Hepatocyte (in vitro differentiated cells): Measurements from ENCODE around the gene MVB12B. TPM values are rescaled to one million over a fixed set of nuclear protein-coding genes. Genes with fewer than 3 reads are reported as not detected.
A peak's percentile ranks its signal among the peaks of the same experiment; 100 is the strongest.
"Not testable (repeated sequence)": the region's sequence is repeated elsewhere in the genome, so short reads cannot be mapped to it uniquely, and the experiment has no call there.

Source experiments
- DNase-seq: peaks from one replicate; pipeline ENCODE4 v3.0.0-alpha.2; 2016; ENCODE audit warnings: low spot score
- H2AFZ ChIP-seq: fragments of 200-600 bp; sonication (generic); 2 replicates; pipeline ENCODE4 v1.6.0; 2016; ENCODE audit warnings: antibody characterized with exemption, mild to moderate bottlenecking
- H3K27ac ChIP-seq: fragments of 200-600 bp; sonication (generic); 2 replicates; pipeline ENCODE4 v1.5.1; 2016; ENCODE audit warnings: mild to moderate bottlenecking
- H3K27me3 ChIP-seq: fragments of 200-600 bp; sonication (generic); 2 replicates; pipeline ENCODE4 v1.6.1; 2016
- H3K36me3 ChIP-seq: fragments of 200-600 bp; sonication (generic); replicated peaks from 2 replicates; pipeline ENCODE4 v1.5.1; 2016; ENCODE audit warnings: low read depth; ENCODE audit not compliant: insufficient read depth
- H3K4me1 ChIP-seq: fragments of 200-600 bp; sonication (generic); 2 replicates; pipeline ENCODE4 v1.5.1; 2016; ENCODE audit warnings: mild to moderate bottlenecking, moderate library complexity; ENCODE audit not compliant: insufficient read depth
- H3K4me2 ChIP-seq: fragments of 200-600 bp; sonication (generic); 2 replicates; pipeline ENCODE4 v1.6.0; 2016
- H3K4me3 ChIP-seq: fragments of 200-600 bp; sonication (generic); 2 replicates; pipeline ENCODE4 v1.5.1; 2016; ENCODE audit warnings: mild to moderate bottlenecking
- H3K79me2 ChIP-seq: fragments of 200-600 bp; sonication (generic); 2 replicates; pipeline ENCODE4 v1.6.0; 2017; ENCODE audit warnings: mild to moderate bottlenecking
- H3K9me2 ChIP-seq: fragments of 200-600 bp; sonication (generic); replicated peaks from 2 replicates; pipeline ENCODE4 v1.6.0; 2017; ENCODE audit warnings: mild to moderate bottlenecking; ENCODE audit not compliant: insufficient read depth
- H3K9me3 ChIP-seq: fragments of 200-600 bp; sonication (generic); 2 replicates; pipeline ENCODE4 v1.5.1; 2016; ENCODE audit warnings: low read depth, mild to moderate bottlenecking
- H4K20me1 ChIP-seq: fragments of 200-600 bp; sonication (generic); 2 replicates; pipeline ENCODE4 v1.6.0; 2016; ENCODE audit warnings: mild to moderate bottlenecking; ENCODE audit not compliant: insufficient read depth, poor library complexity, severe bottlenecking
- CTCF ChIP-seq: fragments of 200-600 bp; sonication (generic); IDR thresholded peaks from 2 replicates; pipeline ENCODE4 v1.5.1; 2016; ENCODE audit warnings: antibody characterized with exemption, mild to moderate bottlenecking; ENCODE audit not compliant: poor library complexity
- EZH2 ChIP-seq: fragments of 200-600 bp; sonication (generic); IDR thresholded peaks from 2 replicates; pipeline ENCODE4 v1.6.1; 2016; ENCODE audit warnings: antibody characterized with exemption, mild to moderate bottlenecking, borderline replicate concordance
- EZH2phosphoT487 ChIP-seq: fragments of 200-600 bp; sonication (generic); IDR thresholded peaks from one replicate; pipeline ENCODE4 v1.6.1; 2018; ENCODE audit warnings: antibody characterized with exemption, mild to moderate bottlenecking, low read depth, moderate library complexity; ENCODE audit not compliant: unreplicated experiment, severe bottlenecking
- WGBS: methylation state at CpG from one replicate; pipeline ENCODE4 v1.1.6; 2016; ENCODE audit warnings: low lambda C conversion rate; ENCODE audit errors: missing lambda C conversion rate; 5-methylcytosine and 5-hydroxymethylcytosine counted together
- polyA plus RNA-seq: library from polyadenylated mRNA; unstranded; fragments of >200 nt; fragmentation: Nextera tagmentation; extraction: Ambion mirVana; gene quantifications from 2 replicates; pipeline ENCODE4 v1.2.1, GENCODE V29; 2016
- small RNA-seq: library from RNA; depleted of rRNA; stranded (forward); fragments of <200 nt; gene quantifications from one replicate; pipeline ENCODE3, GENCODE V24; 2014
- total RNA-seq: library from RNA; depleted of rRNA; stranded (reverse); fragments of >200 nt; gene quantifications from 2 replicates; pipeline ENCODE4 v1.2.3, GENCODE V29; 2014

The MVB12B gene
- total and polyA plus RNA-seq, 2 experiments from 2014 or later, result 11.8 to 12.1 TPM

- 73% methylated on average over 15 of the region's 15 CpGs for WGBS
- Histone ChIP-seq H2AFZ (no peak overlapping the region), H4K20me1 (no peaks in the 10 kb centered on the region), H3K9me2 (no peaks in the 10 kb centered on the region), H3K4me1 (no peaks in the 10 kb centered on the region), H3K27me3 (no peaks in the 10 kb centered on the region), H3K79me2 (no peaks in the 10 kb centered on the region), H3K4me3 (no peak overlapping the region), H3K27ac (no peak overlapping the region), H3K4me2 (no peak overlapping the region), H3K9me3 (no peaks in the 10 kb centered on the region), H3K36me3 (no peaks in the 10 kb centered on the region)
- DNase-seq, result peak; percentile 2
- TF ChIP-seq EZH2 (no peak), EZH2phosphoT487 (no peak), CTCF (no peak)
These were observed 224.3 kb downstream of the MVB12B start for GRCh38 chr9:126550891-126551351.

GRCh38 chr9:126551812-126552211 is 225.2 kb downstream of the MVB12B start:
- H3K27me3 ChIP-seq, result no peaks in the 10 kb centered on the region
- no peak overlapping the region for H3K27ac ChIP-seq
- no peak for TF ChIP-seq EZH2phosphoT487
- no peak for TF ChIP-seq EZH2
- no peak for TF ChIP-seq CTCF
- H2AFZ ChIP-seq, result no peak overlapping the region
- H3K9me3 ChIP-seq, result no peaks in the 10 kb centered on the region
- H3K9me2 ChIP-seq, result no peaks in the 10 kb centered on the region
- H3K4me2 ChIP-seq, result no peak overlapping the region
- no peaks in the 10 kb centered on the region for H3K36me3 ChIP-seq
- H3K79me2 ChIP-seq, result no peaks in the 10 kb centered on the region
- no peak overlapping the region for H3K4me3 ChIP-seq
- 93% methylated on average over 6 of the region's 6 CpGs for WGBS
- H4K20me1 ChIP-seq, result no peaks in the 10 kb centered on the region
- H3K4me1 ChIP-seq, result no peaks in the 10 kb centered on the region
- no peak for DNase-seq

- no peaks in the 10 kb centered on the region for H3K4me1 ChIP-seq
- no peak overlapping the region for H2AFZ ChIP-seq
- no peaks in the 10 kb centered on the region for H3K36me3 ChIP-seq
- H3K4me2 ChIP-seq, result no peak overlapping the region
- H3K9me3 ChIP-seq, result no peaks in the 10 kb centered on the region
- H3K9me2 ChIP-seq, result no peaks in the 10 kb centered on the region
- DNase-seq, result no peak
- H3K27ac ChIP-seq, result no peak overlapping the region
- no peak for TF ChIP-seq CTCF
- TF ChIP-seq EZH2, result no peak
- TF ChIP-seq EZH2phosphoT487, result no peak
- no peak overlapping the region for H3K4me3 ChIP-seq
- H4K20me1 ChIP-seq, result no peaks in the 10 kb centered on the region
- H3K27me3 ChIP-seq, result peaks cover 3% of the 10 kb centered on the region
- H3K79me2 ChIP-seq, result no peaks in the 10 kb centered on the region
- WGBS, result 93% methylated on average over 8 of the region's 8 CpGs
These were observed 227.7 kb downstream of the MVB12B start for GRCh38 chr9:126554292-126554691.

GRCh38 chr9:126555421-126555820 is 228.8 kb downstream of the MVB12B start:
- not testable (repeated sequence) for DNase-seq, H3K79me2 ChIP-seq, H3K4me1 ChIP-seq, H3K9me3 ChIP-seq, H3K4me2 ChIP-seq, H4K20me1 ChIP-seq, H3K27ac ChIP-seq, H2AFZ ChIP-seq, H3K4me3 ChIP-seq, H3K9me2 ChIP-seq, H3K36me3 ChIP-seq
- H3K27me3 ChIP-seq, result peaks cover 13% of the 10 kb centered on the region
- WGBS, result 85% methylated on average over 13 of the region's 13 CpGs

Small RNAs within 50 kb of the gene (small RNA-seq; reads per million reads assigned to genes)
- gene RF00108, result 1.1 reads per million, percentile 73 among the genes with 10 or more reads in this experiment
